ENCODE measurements around the gene RASSF4. TPM values are rescaled to one million over a fixed set of nuclear protein-coding genes. Genes with fewer than 3 reads are reported as not detected.

Gene RASSF4
- total and polyA plus RNA-seq, 2 donors from 2014 or later = 76.4 to 83.1 TPM

GRCh38 chr10:44954962-44955361, 4.6 kb upstream of the RASSF4 start:
- TF ChIP-seq CTCF (IDR thresholded peaks at IDR 0.05; ENCODE audit: borderline replicate concordance, extremely low read depth, insufficient read depth) = no peak
- H3K9ac ChIP-seq (ENCODE audit: low read length in 3 of 3) = no peak overlapping the region
- intact Hi-C loops (cut with DNase I) = no loop called here
- H3K27ac ChIP-seq (ENCODE audit: low read depth in 2 of 2, low read length in 2 of 2) = no peak overlapping the region
- no peak for FAIRE-seq
- no peak overlapping the region for H3K4me3 ChIP-seq (ENCODE audit: low read length in 3 of 3)
- no peaks in the 10 kb centered on the region for H3K27me3 ChIP-seq (ENCODE audit: control insufficient read depth, insufficient read depth, low read length)
- H3K4me1 ChIP-seq (ENCODE audit: control insufficient read depth in 2 of 3, insufficient read depth in 2 of 3, low read depth in 1 of 3, low read length in 3 of 3) = peaks cover 0 to 25% (median 14%) of the 10 kb centered on the region in 3 donors
- no peak for DNase-seq
- H3K9me3 ChIP-seq (ENCODE audit: control insufficient read depth in 2 of 3, insufficient read depth in 1 of 3, low read length in 3 of 3) = no peaks in the 10 kb centered on the region
- no peaks in the 10 kb centered on the region for H3K36me3 ChIP-seq (ENCODE audit: control insufficient read depth in 2 of 3, insufficient read depth in 3 of 3, low read length in 3 of 3)

- Histone ChIP-seq H3K4me1 (ENCODE audit: control insufficient read depth in 2 of 3, insufficient read depth in 2 of 3, low read depth in 1 of 3, low read length in 3 of 3) (peaks cover 0 to 19% (median 18%) of the 10 kb centered on the region in 3 donors), H3K4me3 (ENCODE audit: low read length in 3 of 3) (no peak overlapping the region), H3K27ac (ENCODE audit: low read depth in 2 of 2, low read length in 2 of 2) (no peak overlapping the region), H3K9me3 (ENCODE audit: control insufficient read depth in 2 of 3, insufficient read depth in 1 of 3, low read length in 3 of 3) (no peaks in the 10 kb centered on the region), H3K9ac (ENCODE audit: low read length in 3 of 3) (no peak overlapping the region), H3K36me3 (ENCODE audit: control insufficient read depth in 2 of 3, insufficient read depth in 3 of 3, low read length in 3 of 3) (no peaks in the 10 kb centered on the region), H3K27me3 (ENCODE audit: control insufficient read depth, insufficient read depth, low read length) (no peaks in the 10 kb centered on the region)
- intact Hi-C loops (cut with DNase I) = no loop called here
- no peak for FAIRE-seq
- peak in 1 of 5 donors; percentile 20 for DNase-seq
- no peak for TF ChIP-seq CTCF (IDR thresholded peaks at IDR 0.05; ENCODE audit: borderline replicate concordance, extremely low read depth, insufficient read depth)
Measured at GRCh38 chr10:44955413-44956070, 4.1 kb upstream of the RASSF4 start.

- intact Hi-C loops (cut with DNase I) = no loop called here
- H3K9me3 ChIP-seq (ENCODE audit: control insufficient read depth in 2 of 3, insufficient read depth in 1 of 3, low read length in 3 of 3) = no peaks in the 10 kb centered on the region
- H3K4me3 ChIP-seq (ENCODE audit: low read length in 3 of 3) = no peak overlapping the region
- DNase-seq = peak in 1 of 5 donors; percentile 13
- FAIRE-seq = no peak
- no peaks in the 10 kb centered on the region for H3K36me3 ChIP-seq (ENCODE audit: control insufficient read depth in 2 of 3, insufficient read depth in 3 of 3, low read length in 3 of 3)
- TF ChIP-seq CTCF (IDR thresholded peaks at IDR 0.05; ENCODE audit: borderline replicate concordance, extremely low read depth, insufficient read depth) = no peak
- H3K9ac ChIP-seq (ENCODE audit: low read length in 3 of 3) = no peak overlapping the region
- H3K27ac ChIP-seq (ENCODE audit: low read depth in 2 of 2, low read length in 2 of 2) = no peak overlapping the region
- H3K4me1 ChIP-seq (ENCODE audit: control insufficient read depth in 2 of 3, insufficient read depth in 2 of 3, low read depth in 1 of 3, low read length in 3 of 3) = peaks cover 2 to 21% (median 16%) of the 10 kb centered on the region in 3 donors
- H3K27me3 ChIP-seq (ENCODE audit: control insufficient read depth, insufficient read depth, low read length) = no peaks in the 10 kb centered on the region
Measured at GRCh38 chr10:44956226-44956625, 3.4 kb upstream of the RASSF4 start.

Data from kidney (tissue), 14 donors.